SK-N-SH (cell line): ENCODE results near the gene EHBP1L1. TPM values are rescaled to one million over a fixed set of nuclear protein-coding genes. Genes with fewer than 3 reads are reported as not detected.

Experiments used
- CTCF ChIA-PET: fragments of 300-600, 350-600 bp; formaldehyde crosslinking; extraction: SDS; loops from one replicate; lab custom pipeline; 2021; lab: Yijun Ruan, JAX
- POLR2A ChIA-PET: fragments of 350-600 bp; sonication (Branson Sonifier 250); formaldehyde crosslinking; extraction: SDS; loops from one replicate; lab custom pipeline; 2020; ENCODE audit warnings: antibody characterized with exemption, inconsistent platforms; lab: Yijun Ruan, JAX
- DNase-seq: peaks from one replicate; pipeline ENCODE4 v3.0.0; 2012
- H2AFZ ChIP-seq: fragments of 200-600 bp; sonication (generic); 2 replicates; pipeline ENCODE4 v1.8.1; 2016; ENCODE audit warnings: antibody characterized with exemption, mild to moderate bottlenecking, low read depth
- H3F3A ChIP-seq: fragments of 200-600 bp; sonication (generic); replicated peaks from 2 replicates; pipeline ENCODE3; 2016; ENCODE audit warnings: antibody characterized with exemption, mild to moderate bottlenecking; ENCODE audit not compliant: insufficient read depth
- H3K27ac ChIP-seq, 2 experiments: fragments of 200-500 bp in 1 of 2; fragments of 200-600 bp in 1 of 2; sonication (Bioruptor generic) in 1 of 2; sonication (generic), shearing (Covaris generic) in 1 of 2; 2 replicates each; pipeline versions ENCODE4 v1.5.1 to v1.6.1; 2014 to 2016; ENCODE audit warnings: low read depth in 2 of 2, inconsistent platforms in 1 of 2, low read length in 1 of 2, mild to moderate bottlenecking in 1 of 2, mixed read lengths in 1 of 2
- H3K27me3 ChIP-seq: fragments of 200-600 bp; sonication (generic), shearing (Covaris generic); 2 replicates; pipeline ENCODE4 v1.6.1; 2016; ENCODE audit warnings: mixed run types; ENCODE audit not compliant: insufficient read depth
- H3K36me3 ChIP-seq, 2 experiments: fragments of 200-500 bp in 1 of 2; fragments of 200-600 bp in 1 of 2; sonication (Bioruptor generic) in 1 of 2; sonication (generic) in 1 of 2; replicated peaks in 1 of 2; 2 replicates each; pipeline versions ENCODE3 to v1.5.1; 2014 to 2016; ENCODE audit warnings: low read length in 1 of 2, mild to moderate bottlenecking in 1 of 2; ENCODE audit not compliant: insufficient read depth in 2 of 2, control insufficient read depth in 1 of 2
- H3K4me1 ChIP-seq, 2 experiments: fragments of 200-500 bp in 1 of 2; fragments of 200-600 bp in 1 of 2; sonication (Bioruptor generic) in 1 of 2; sonication (generic), shearing (Covaris generic) in 1 of 2; 2 replicates each; pipeline versions ENCODE4 v1.5.1 to v1.6.1; 2014 to 2016; ENCODE audit warnings: low read depth in 1 of 2, low read length in 1 of 2, mixed run types in 1 of 2; ENCODE audit not compliant: insufficient read depth in 2 of 2, control insufficient read depth in 1 of 2
- H3K4me2 ChIP-seq: fragments of 200-600 bp; sonication (generic), shearing (Covaris generic); 2 replicates; pipeline ENCODE4 v1.6.1; 2017; ENCODE audit warnings: mixed run types
- H3K4me3 ChIP-seq, 2 experiments: fragments of 200-500 bp in 1 of 2; fragments of 200-600 bp in 1 of 2; sonication (Bioruptor generic) in 1 of 2; sonication (generic), shearing (Covaris generic) in 1 of 2; 2 replicates each; pipeline versions ENCODE4 v1.5.1 to v1.8.1; 2014 to 2016; ENCODE audit warnings: low read depth in 2 of 2, inconsistent platforms in 1 of 2, low read length in 1 of 2, mild to moderate bottlenecking in 1 of 2, mixed read lengths in 1 of 2, moderate library complexity in 1 of 2
- H3K79me2 ChIP-seq: fragments of 200-600 bp; sonication (generic); 2 replicates; pipeline ENCODE4 v1.8.1; 2017; ENCODE audit warnings: mild to moderate bottlenecking; ENCODE audit not compliant: insufficient read depth
- H3K9ac ChIP-seq: fragments of 200-600 bp; sonication (generic); 2 replicates; pipeline ENCODE4 v1.6.1; 2017; ENCODE audit warnings: mixed run types
- H3K9me2 ChIP-seq: fragments of 200-600 bp; sonication (generic); 2 replicates; pipeline ENCODE4 v1.6.1; 2017; ENCODE audit warnings: mixed run types
- H3K9me3 ChIP-seq: fragments of 200-600 bp; sonication (generic); 2 replicates; pipeline ENCODE4 v1.6.1; 2017; ENCODE audit warnings: mixed run types, mild to moderate bottlenecking, moderate library complexity
- H4K20me1 ChIP-seq: fragments of 200-600 bp; sonication (generic); 2 replicates; pipeline ENCODE4 v1.6.1; 2017; ENCODE audit warnings: mild to moderate bottlenecking, mixed run types; ENCODE audit not compliant: insufficient read depth
- CHD2 ChIP-seq: fragments of 150-350 bp; IDR thresholded peaks from 2 replicates; pipeline ENCODE4 v1.6.1; 2018; ENCODE audit warnings: low read length; ENCODE audit not compliant: partially characterized antibody
- EZH2phosphoT487 ChIP-seq: fragments of 200-600 bp; sonication (generic); IDR thresholded peaks from 2 replicates; pipeline ENCODE4 v1.6.1; 2017; ENCODE audit warnings: low read depth, mixed run types, mild to moderate bottlenecking, antibody characterized with exemption, moderate library complexity, borderline replicate concordance
- FOSL2 ChIP-seq: IDR thresholded peaks from 2 replicates; pipeline ENCODE4 v1.4.0; 2012; ENCODE audit warnings: low read depth, mild to moderate bottlenecking, moderate library complexity, borderline replicate concordance
- FOXJ3 ChIP-seq: sonication (generic); formaldehyde crosslinking; IDR thresholded peaks from 2 replicates; pipeline ENCODE4 v1.5.1; 2020; ENCODE audit warnings: mild to moderate bottlenecking, missing genetic modification reagents
- FOXM1 ChIP-seq: IDR thresholded peaks from 2 replicates; pipeline ENCODE4 v1.4.0; 2012; ENCODE audit warnings: low read depth, mild to moderate bottlenecking
- GABPA ChIP-seq: IDR thresholded peaks from 2 replicates; pipeline ENCODE4 v1.4.0; 2012; ENCODE audit warnings: low read depth, mild to moderate bottlenecking
- MAX ChIP-seq: IDR thresholded peaks from 2 replicates; pipeline ENCODE4 v1.4.0; 2012; ENCODE audit warnings: low read depth
- MEF2A ChIP-seq: IDR thresholded peaks from 2 replicates; pipeline ENCODE4 v1.4.0; 2012; ENCODE audit warnings: low read depth, borderline replicate concordance
- MXI1 ChIP-seq: IDR thresholded peaks from 2 replicates; pipeline ENCODE4 v1.6.1; 2012; ENCODE audit warnings: mild to moderate bottlenecking, low read depth, low read length, improper control_type of control experiment
- NFIC ChIP-seq: IDR thresholded peaks from 2 replicates; pipeline ENCODE4 v1.4.0; 2012; ENCODE audit warnings: borderline replicate concordance
- NRF1 ChIP-seq: IDR thresholded peaks from 2 replicates; pipeline ENCODE4 v1.6.1; 2012; ENCODE audit warnings: low read depth, mild to moderate bottlenecking, low read length
- POLR2AphosphoS5 ChIP-seq: IDR thresholded peaks from 2 replicates; pipeline ENCODE4 v1.6.1; 2012; ENCODE audit warnings: low read depth, low read length
- RAD21 ChIP-seq: IDR thresholded peaks from 2 replicates; pipeline ENCODE4 v1.6.1; 2012; ENCODE audit warnings: mild to moderate bottlenecking, low read length
- RCOR1 ChIP-seq: fragments of 150-350 bp; IDR thresholded peaks from 2 replicates; pipeline ENCODE4 v1.6.1; 2017; ENCODE audit warnings: antibody characterized with exemption, low read length
- RFX5 ChIP-seq: IDR thresholded peaks from 2 replicates; pipeline ENCODE4 v1.6.1; 2012; ENCODE audit warnings: mild to moderate bottlenecking, improper control_type of control experiment, low read length
- SIN3A ChIP-seq: IDR thresholded peaks from 2 replicates; pipeline ENCODE4 v1.6.1; 2012; ENCODE audit warnings: low read depth, mild to moderate bottlenecking, low read length, moderate library complexity, borderline replicate concordance
- TAF1 ChIP-seq: IDR thresholded peaks from 2 replicates; pipeline ENCODE4 v1.6.1; 2012; ENCODE audit warnings: low read depth, mild to moderate bottlenecking, low read length, moderate library complexity, borderline replicate concordance
- TCF12 ChIP-seq: IDR thresholded peaks from 2 replicates; pipeline ENCODE4 v1.4.0; 2012
- TEAD4 ChIP-seq: IDR thresholded peaks from 2 replicates; pipeline ENCODE4 v1.4.0; 2012; ENCODE audit warnings: mild to moderate bottlenecking, borderline replicate concordance; ENCODE audit not compliant: insufficient read depth
- USF2 ChIP-seq: fragments of 150-350 bp; IDR thresholded peaks from 2 replicates; pipeline ENCODE4 v1.6.1; 2017; ENCODE audit warnings: antibody characterized with exemption, low read length, low read depth, borderline replicate concordance
- WGBS: methylation state at CpG from one replicate; pipeline ENCODE4 v1.1.6; 2017; ENCODE audit warnings: low lambda C conversion rate; 5-methylcytosine and 5-hydroxymethylcytosine counted together
- polyA plus RNA-seq, 3 experiments: library from polyadenylated mRNA; depleted of rRNA; stranded (reverse); fragments of >200 nt; gene quantifications; 2 replicates each; pipeline ENCODE4 v1.2.3, GENCODE V29; 2012

Gene EHBP1L1
- polyA plus RNA-seq, 1 of the 3 experiments (the other 2 are of a cell fraction): 48.7 TPM

DNA sequence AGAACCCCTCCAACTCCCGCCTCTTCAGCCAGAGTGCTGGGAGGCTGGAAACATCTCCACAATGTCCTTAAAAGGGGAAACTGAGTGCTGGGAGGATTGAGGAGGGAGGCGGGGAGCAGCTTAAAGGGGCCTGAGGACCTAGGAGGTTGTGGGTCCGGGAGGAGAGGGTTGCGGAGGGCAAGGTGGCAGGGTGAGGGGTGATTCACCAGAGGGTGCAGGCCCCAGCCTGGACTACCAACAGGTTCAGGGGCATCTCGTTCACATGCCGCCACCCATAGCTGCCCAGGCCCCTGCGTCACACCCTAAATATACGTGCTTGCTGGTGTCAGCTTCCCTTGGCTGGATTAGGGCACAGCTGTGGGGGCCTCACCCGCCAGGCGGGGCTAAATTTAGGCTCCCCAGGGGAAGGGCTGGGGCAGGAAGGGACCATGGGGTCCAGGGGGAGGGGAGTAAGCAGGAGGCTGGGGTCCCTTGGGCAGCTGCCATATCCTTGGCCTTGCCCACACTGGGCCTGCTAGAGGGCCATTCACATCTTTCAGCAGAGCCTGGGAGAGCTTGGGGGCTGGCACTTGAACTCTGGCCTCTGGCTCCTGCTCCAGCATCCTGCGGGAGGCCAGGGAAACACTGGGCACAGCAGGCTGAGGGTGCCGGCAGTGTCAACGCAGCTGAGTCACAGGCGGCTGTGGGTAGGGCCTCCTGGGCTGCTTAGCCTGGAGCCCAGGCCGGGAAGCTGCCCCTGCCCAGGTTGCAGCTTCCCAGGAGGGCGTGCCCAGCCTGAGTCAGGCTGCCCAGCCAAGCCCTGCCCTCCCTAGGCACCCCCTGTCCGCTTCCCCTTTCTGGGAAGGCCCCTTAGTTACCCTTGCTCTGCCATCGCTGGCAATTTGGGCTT lies 1.3 kb downstream of the EHBP1L1 start:
- POLR2A ChIA-PET: interaction anchor here (1.0 to 1.7 kb wide), 4 partner anchors 10 to 18 kb away, joined by 3 to 7 read pairs (median 4); no protein-coding TSS in a partner anchor
- no peak for DNase-seq
- peaks cover 22 to 38% of the 10 kb centered on the region in 2 experiments for H3K36me3 ChIP-seq
- no peaks in the 10 kb centered on the region for H3K27me3 ChIP-seq
- 68% methylated on average over 8 of the region's 18 CpGs for WGBS
- H3K4me1 ChIP-seq: peaks cover 32 to 40% of the 10 kb centered on the region in 2 experiments; a peak in 3 of 4 replicates
- H3K4me2 ChIP-seq: peak overlapping the region; percentile 99
- H3F3A ChIP-seq: peaks cover 32% of the 10 kb centered on the region
- H3K9me2 ChIP-seq: no peaks in the 10 kb centered on the region
- peak overlapping the region; percentile 68 to 69; a peak in 3 of 4 replicates for H3K27ac ChIP-seq
- CTCF ChIA-PET: interaction anchor here (0.8 to 13.6 kb wide), 5 partner anchors 14 to 36 kb away, joined by 3 to 295 read pairs (median 4); partner anchors contain the start of gene KCNK7
- H3K4me3 ChIP-seq: peak overlapping the region; percentile 64 to 68
- H4K20me1 ChIP-seq: peaks cover 25% of the 10 kb centered on the region
- TF ChIP-seq GABPA (no peak), POLR2AphosphoS5 (peak; percentile 42; the same call in 1 of the 2 replicates), FOSL2 (peak; percentile 46; the same call in 1 of the 2 replicates), MAX (peak; percentile 62), TCF12 (peak; percentile 19; the same call in 1 of the 2 replicates), TAF1 (0 out of 2 replicates have a peak, but pooled peaks have one; percentile 12), NFIC (peak; percentile 48), FOXM1 (no peak)
- peak overlapping the region; percentile 78 for H3K9ac ChIP-seq
- no peaks in the 10 kb centered on the region for H3K9me3 ChIP-seq
- no peak overlapping the region for H2AFZ ChIP-seq
- peaks cover 45% of the 10 kb centered on the region for H3K79me2 ChIP-seq

DNA sequence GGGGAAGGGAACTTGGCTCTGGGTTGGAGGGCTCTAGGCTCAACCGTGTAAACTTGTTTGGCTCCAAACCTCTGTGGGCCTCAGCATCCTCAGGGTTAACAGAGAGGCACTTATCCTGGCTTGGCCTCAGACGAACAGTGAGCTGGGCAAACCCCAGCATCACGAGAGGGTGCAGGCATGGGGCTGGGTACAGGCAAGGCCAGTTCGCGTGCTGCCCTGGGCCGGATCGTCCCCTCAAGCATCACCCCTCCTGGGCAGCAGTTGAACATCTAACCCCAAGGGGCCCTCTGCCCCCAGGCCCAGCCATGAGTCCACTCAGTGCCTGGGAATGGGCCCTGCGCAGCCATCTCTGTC lies 1.9 kb downstream of the EHBP1L1 start:
- 74% methylated on average over 8 of the region's 8 CpGs for WGBS
- Histone ChIP-seq H3K27me3 (no peaks in the 10 kb centered on the region), H3K9me2 (no peaks in the 10 kb centered on the region), H4K20me1 (peaks cover 25% of the 10 kb centered on the region), H3K4me3 (peak overlapping the region; percentile 37 to 68; a peak in 2 of 4 replicates), H2AFZ (no peak overlapping the region), H3K9me3 (no peaks in the 10 kb centered on the region), H3K4me1 (peaks cover 32 to 40% of the 10 kb centered on the region in 2 experiments; a peak in 3 of 4 replicates), H3K79me2 (peaks cover 45% of the 10 kb centered on the region), H3K9ac (peak overlapping the region; percentile 78), H3K27ac (peak overlapping the region; percentile 28 to 69; a peak in 3 of 4 replicates), H3K4me2 (peak overlapping the region; percentile 99), H3F3A (peaks cover 32% of the 10 kb centered on the region), H3K36me3 (peaks cover 22 to 42% of the 10 kb centered on the region in 2 experiments)
- DNase-seq: no peak
- TF ChIP-seq CHD2: no peak
- no peak for TF ChIP-seq RFX5
- TF ChIP-seq USF2: no peak
- no peak for TF ChIP-seq NRF1
- TF ChIP-seq TCF12: no peak
- no peak for TF ChIP-seq FOXJ3 (CRISPR knock-in tag)
- TF ChIP-seq MXI1: no peak
- TF ChIP-seq TAF1: no peak
- TF ChIP-seq SIN3A: no peak
- no peak for TF ChIP-seq MAX
- no peak for TF ChIP-seq RAD21
- no peak for TF ChIP-seq RCOR1
- no peak for TF ChIP-seq NFIC
- no peak for TF ChIP-seq MEF2A
- no peak for TF ChIP-seq EZH2phosphoT487
- TF ChIP-seq TEAD4: no peak
- CTCF ChIA-PET: interaction anchor here (13.3 to 13.6 kb wide), 2 partner anchors 13 to 37 kb away, joined by 216 to 295 read pairs; partner anchors contain the start of gene KCNK7
- POLR2A ChIA-PET: interaction anchor here (1.4 kb wide), 1 partner anchor 17 kb away, joined by 5 read pairs; no protein-coding TSS in a partner anchor
